Spinal cord (tissue), 10 donors: Measurements from ENCODE around the gene NCKAP1. TPM values are rescaled to one million over a fixed set of nuclear protein-coding genes. Genes with fewer than 3 reads are reported as not detected.
"Not testable (repeated sequence)": the region's sequence is repeated elsewhere in the genome, so short reads cannot be mapped to it uniquely, and the experiment has no call there.

Experiments
- DNase-seq, 6 donors: peaks; one replicate each; pipeline versions ENCODE4 v3.0.0 to v3.0.0-alpha.2; 2013 to 2015; ENCODE audit warnings: low spot score in 6 of 6, low read depth in 4 of 6
- H3K27ac ChIP-seq: one replicate; pipeline ENCODE4 v1.5.1; 2013; ENCODE audit warnings: low read depth, low read length, control low read depth
- H3K27me3 ChIP-seq: one replicate; pipeline ENCODE4 v1.6.1; 2013; ENCODE audit warnings: low read length; ENCODE audit not compliant: control insufficient read depth, insufficient read depth
- H3K36me3 ChIP-seq: one replicate; pipeline ENCODE4 v1.6.1; 2013; ENCODE audit warnings: low read length; ENCODE audit not compliant: control insufficient read depth, insufficient read depth
- H3K4me1 ChIP-seq: one replicate; pipeline ENCODE4 v1.6.1; 2013; ENCODE audit warnings: low read length; ENCODE audit not compliant: control insufficient read depth, insufficient read depth
- H3K4me3 ChIP-seq: one replicate; pipeline ENCODE4 v1.5.1; 2013; ENCODE audit warnings: low read depth, low read length, control low read depth
- H3K9me3 ChIP-seq: one replicate; pipeline ENCODE4 v1.6.1; 2013; ENCODE audit warnings: low read length; ENCODE audit not compliant: control insufficient read depth, insufficient read depth
- WGBS: methylation state at CpG from one replicate; pipeline ENCODE4 v1.1.5; 2013; ENCODE audit warnings: missing lambda C conversion rate; ENCODE audit not compliant: insufficient coverage; 5-methylcytosine and 5-hydroxymethylcytosine counted together
- polyA plus RNA-seq, 2 donors: library from polyadenylated mRNA; unstranded; fragments of 120-200 nt; gene quantifications; one replicate each; pipeline ENCODE4 v1.2.1, GENCODE V29; 2013; ENCODE audit not compliant: insufficient read length in 2 of 2
- total RNA-seq, 2 donors: library from RNA; depleted of rRNA in 1 of 2; stranded (reverse); fragments of 120-200 nt in 1 of 2; fragments of >200 nt in 1 of 2; gene quantifications; one replicate each; pipeline versions ENCODE4 v1.2.3 to v1.2.4, GENCODE V29; 2013 to 2014
- donor health status: healthy.

The NCKAP1 gene
- total and polyA plus RNA-seq, 4 donors: 136 to 245 (median 150) TPM

DNA sequence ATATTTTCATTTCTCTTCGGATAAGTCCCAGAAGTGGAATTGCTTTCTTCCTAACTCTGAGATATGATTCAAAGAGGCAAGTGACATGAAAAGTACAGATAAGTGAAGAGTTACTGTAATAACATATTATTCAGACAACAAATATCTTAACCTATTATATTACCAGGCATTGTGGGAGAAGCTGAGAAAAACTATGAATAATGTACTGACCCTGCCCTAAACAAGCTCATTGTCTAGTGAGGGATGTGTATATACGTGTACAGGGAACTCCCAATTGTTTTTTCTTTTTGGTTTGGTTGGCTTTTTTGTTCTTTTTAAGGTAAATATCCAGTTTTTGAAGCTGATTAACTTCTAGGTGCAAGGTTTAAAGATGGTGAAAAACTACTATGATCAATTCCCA, 26.5 kb downstream of the NCKAP1 start:
- H3K4me1 ChIP-seq: no peaks in the 10 kb centered on the region
- no peak overlapping the region for H3K27ac ChIP-seq
- H3K4me3 ChIP-seq: no peak overlapping the region
- no peak for DNase-seq
- no peaks in the 10 kb centered on the region for H3K27me3 ChIP-seq
- WGBS: no CpG with 5 or more reads among the region's 2 CpGs
- H3K9me3 ChIP-seq: no peaks in the 10 kb centered on the region
- no peaks in the 10 kb centered on the region for H3K36me3 ChIP-seq

- H3K4me3 ChIP-seq: no peak overlapping the region
- no peaks in the 10 kb centered on the region for H3K9me3 ChIP-seq
- no peaks in the 10 kb centered on the region for H3K36me3 ChIP-seq
- WGBS: 56% methylated on average over 4 of the region's 5 CpGs
- no peaks in the 10 kb centered on the region for H3K27me3 ChIP-seq
- no peaks in the 10 kb centered on the region for H3K4me1 ChIP-seq
- peak overlapping the region; percentile 29 for H3K27ac ChIP-seq
- DNase-seq: peak in 1 of 6 donors; percentile 10
These were observed 28.1 kb downstream of the NCKAP1 start for GRCh38 chr2:183010112-183010511.

DNA sequence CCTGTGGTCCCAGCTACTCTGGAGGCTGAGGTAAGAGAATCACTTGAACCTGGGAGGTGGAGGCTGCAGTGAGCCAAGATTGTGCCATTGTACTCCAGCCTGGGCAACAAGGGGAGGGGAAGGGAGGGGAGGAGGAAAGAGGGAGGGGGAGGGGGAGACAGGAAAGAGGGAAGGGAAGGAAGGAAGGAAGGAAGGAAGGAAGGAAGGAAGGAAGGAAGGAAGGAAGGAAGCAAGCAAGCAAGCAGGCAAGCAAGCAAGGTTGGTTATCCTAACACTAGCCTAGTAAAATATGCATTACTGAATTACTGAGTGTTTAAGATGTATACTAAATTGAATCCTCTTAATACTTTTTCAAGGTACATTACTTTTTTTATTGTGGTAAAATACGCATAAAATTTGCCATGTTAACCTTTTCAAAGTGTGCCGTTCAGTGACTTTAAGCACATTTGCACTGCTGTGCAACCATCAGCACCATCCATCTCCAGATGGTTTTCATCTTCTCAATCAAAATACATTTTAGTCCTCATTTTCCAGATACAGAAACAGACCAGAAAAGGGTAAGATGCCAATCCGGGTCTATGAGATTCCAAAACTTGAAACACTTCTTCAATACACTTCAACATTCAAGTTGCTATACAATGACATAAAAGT, 28.9 kb downstream of the NCKAP1 start:
- Histone ChIP-seq H3K36me3 (no peaks in the 10 kb centered on the region), H3K9me3 (no peaks in the 10 kb centered on the region), H3K4me3 (no peak overlapping the region), H3K27me3 (no peaks in the 10 kb centered on the region), H3K4me1 (no peaks in the 10 kb centered on the region), H3K27ac (no peak overlapping the region)
- DNase-seq: peak in 1 of 6 donors; percentile 11
- WGBS: no CpG with 5 or more reads among the region's 3 CpGs

GRCh38 chr2:183001948-183002347, 36.3 kb downstream of the NCKAP1 start:
- no peak overlapping the region for H3K27ac ChIP-seq
- no peak for DNase-seq
- WGBS: no CpG with 5 or more reads among the region's 2 CpGs
- H3K4me3 ChIP-seq: no peak overlapping the region
- peaks cover 5% of the 10 kb centered on the region for H3K36me3 ChIP-seq
- no peaks in the 10 kb centered on the region for H3K4me1 ChIP-seq
- no peaks in the 10 kb centered on the region for H3K27me3 ChIP-seq
- no peaks in the 10 kb centered on the region for H3K9me3 ChIP-seq

GRCh38 chr2:183000846-183001245, 37.4 kb downstream of the NCKAP1 start:
- Histone ChIP-seq H3K4me1 (no peaks in the 10 kb centered on the region), H3K27me3 (no peaks in the 10 kb centered on the region), H3K36me3 (peaks cover 5% of the 10 kb centered on the region), H3K9me3 (no peaks in the 10 kb centered on the region), H3K4me3 (no peak overlapping the region), H3K27ac (no peak overlapping the region)
- DNase-seq: no peak
- WGBS: 100% methylated on average over 5 of the region's 10 CpGs

- Histone ChIP-seq H3K27ac (no peak overlapping the region), H3K9me3 (no peaks in the 10 kb centered on the region), H3K36me3 (peaks cover 6% of the 10 kb centered on the region), H3K4me1 (no peaks in the 10 kb centered on the region), H3K27me3 (no peaks in the 10 kb centered on the region), H3K4me3 (no peak overlapping the region)
- no CpG with 5 or more reads among the region's 3 CpGs for WGBS
- no peak for DNase-seq
These were observed 38.8 kb downstream of the NCKAP1 start for GRCh38 chr2:182999348-183000028.

- H3K4me1 ChIP-seq: no peaks in the 10 kb centered on the region
- H3K27me3 ChIP-seq: no peaks in the 10 kb centered on the region
- no peak for DNase-seq
- H3K36me3 ChIP-seq: peaks cover 6% of the 10 kb centered on the region
- H3K4me3 ChIP-seq: no peak overlapping the region
- H3K27ac ChIP-seq: no peak overlapping the region
- 99% methylated on average over 10 of the region's 13 CpGs for WGBS
- no peaks in the 10 kb centered on the region for H3K9me3 ChIP-seq
These were observed 43.9 kb downstream of the NCKAP1 start for GRCh38 chr2:182994228-182994912.

GRCh38 chr2:182982941-182983340, 55.3 kb downstream of the NCKAP1 start:
- DNase-seq: no peak
- WGBS: no CpG with 5 or more reads among the region's 2 CpGs
- Histone ChIP-seq H3K4me1 (no peaks in the 10 kb centered on the region), H3K9me3 (no peaks in the 10 kb centered on the region), H3K27me3 (no peaks in the 10 kb centered on the region), H3K4me3 (no peak overlapping the region), H3K36me3 (peaks cover 12% of the 10 kb centered on the region), H3K27ac (no peak overlapping the region)

GRCh38 chr2:182981475-182981874, 56.8 kb downstream of the NCKAP1 start:
- no CpG with 5 or more reads among the region's 4 CpGs for WGBS
- H3K4me3 ChIP-seq: not testable (repeated sequence)

More at GRCh38 chr2:182981475-182981874, 56.8 kb downstream of the NCKAP1 start:
- DNase-seq, H3K27ac ChIP-seq, H3K27me3 ChIP-seq, H3K4me1 ChIP-seq, H3K9me3 ChIP-seq: not testable (repeated sequence)
- peaks cover 15% of the 10 kb centered on the region for H3K36me3 ChIP-seq
